Right lobe of liver (tissue), 4 donors: ENCODE results near the gene NYAP1.

Experiments
- CTCF ChIP-seq, 4 donors: fragments of 200-600 bp in 3 of 4; fragments of 450-650 bp in 1 of 4; IDR thresholded peaks; one replicate each; pipeline versions ENCODE4 v1.5.1 to v1.8.0; 2016 to 2022; ENCODE audit warnings: antibody characterized with exemption in 4 of 4, mild to moderate bottlenecking in 2 of 4
- POLR2A ChIP-seq: fragments of 450-650 bp; IDR thresholded peaks from one replicate; pipeline ENCODE4 v1.6.1; 2017; ENCODE audit warnings: antibody characterized with exemption, mild to moderate bottlenecking
- donor health status: DM: no; HTN: no; CAD: no.
- donor health status: DM: no; HTN: no; CAD: no.
- donor health status: DM: no; HTN: yes; CAD: no.

GRCh38 chr7:100452513-100452912, 31.2 kb upstream of the NYAP1 start:
- TF ChIP-seq CTCF (IDR thresholded peaks at IDR 0.05) (no peak), POLR2A (no peak)
